ENCODE results near the gene TGDS. TPM values are rescaled to one million over a fixed set of nuclear protein-coding genes. Genes with fewer than 3 reads are reported as not detected.

TGDS gene
- polyA plus RNA-seq, 2 donors, result 5.2 to 6.1 TPM

GRCh38 chr13:94622344-94622743 lies 26.4 kb upstream of the TGDS start:
- Histone ChIP-seq H3K4me3 (ENCODE audit: low read depth in 1 of 2, low read length in 2 of 2) (no peak overlapping the region), H3K4me1 (ENCODE audit: control insufficient read depth in 2 of 2, insufficient read depth in 2 of 2, low read length in 1 of 2) (no peaks in the 10 kb centered on the region), H3K36me3 (ENCODE audit: control insufficient read depth in 2 of 2, insufficient read depth in 2 of 2, low read length in 1 of 2) (no peaks in the 10 kb centered on the region), H3K27ac (ENCODE audit: low read depth in 2 of 2, low read length in 1 of 2) (no peak overlapping the region), H3K27me3 (ENCODE audit: control insufficient read depth in 1 of 2, insufficient read depth in 2 of 2, low read length in 2 of 2) (no peaks in the 10 kb centered on the region), H3K9me3 (ENCODE audit: control insufficient read depth in 2 of 2, insufficient read depth in 1 of 2, low read depth in 1 of 2, low read length in 1 of 2) (no peaks in the 10 kb centered on the region)
- 96 to 98% methylated on average over 2 of the region's 2 CpGs for WGBS, 2 donors

- 81 to 83% methylated on average over 2 of the region's 2 CpGs for WGBS, 2 donors
- no peak overlapping the region for H3K27ac ChIP-seq (ENCODE audit: low read depth in 2 of 2, low read length in 1 of 2)
Observed at GRCh38 chr13:94620286-94620896, 24.4 kb upstream of the TGDS start.

GRCh38 chr13:94617389-94618000 lies 21.5 kb upstream of the TGDS start:
- Histone ChIP-seq H3K4me3 (ENCODE audit: low read depth in 1 of 2, low read length in 2 of 2) (no peak overlapping the region), H3K4me1 (ENCODE audit: control insufficient read depth in 2 of 2, insufficient read depth in 2 of 2, low read length in 1 of 2) (no peaks in the 10 kb centered on the region), H3K9me3 (ENCODE audit: control insufficient read depth in 2 of 2, insufficient read depth in 1 of 2, low read depth in 1 of 2, low read length in 1 of 2) (no peaks in the 10 kb centered on the region), H3K36me3 (ENCODE audit: control insufficient read depth in 2 of 2, insufficient read depth in 2 of 2, low read length in 1 of 2) (no peaks in the 10 kb centered on the region), H3K27me3 (ENCODE audit: control insufficient read depth in 1 of 2, insufficient read depth in 2 of 2, low read length in 2 of 2) (no peaks in the 10 kb centered on the region), H3K27ac (ENCODE audit: low read depth in 2 of 2, low read length in 1 of 2) (no peak overlapping the region)
- WGBS, 2 donors, result 53 to 59% methylated on average over 4 of the region's 4 CpGs

More at GRCh38 chr13:94620286-94620896, 24.4 kb upstream of the TGDS start:
- H3K4me3 ChIP-seq (ENCODE audit: low read depth in 1 of 2, low read length in 2 of 2), result no peak overlapping the region
- no peaks in the 10 kb centered on the region for H3K4me1 ChIP-seq (ENCODE audit: control insufficient read depth in 2 of 2, insufficient read depth in 2 of 2, low read length in 1 of 2)
- H3K9me3 ChIP-seq (ENCODE audit: control insufficient read depth in 2 of 2, insufficient read depth in 1 of 2, low read depth in 1 of 2, low read length in 1 of 2), result no peaks in the 10 kb centered on the region
- no peaks in the 10 kb centered on the region for H3K36me3 ChIP-seq (ENCODE audit: control insufficient read depth in 2 of 2, insufficient read depth in 2 of 2, low read length in 1 of 2)
- H3K27me3 ChIP-seq (ENCODE audit: control insufficient read depth in 1 of 2, insufficient read depth in 2 of 2, low read length in 2 of 2), result no peaks in the 10 kb centered on the region

GRCh38 chr13:94613051-94613450 lies 17.1 kb upstream of the TGDS start:
- no peak overlapping the region for H3K27ac ChIP-seq (ENCODE audit: low read depth in 2 of 2, low read length in 1 of 2)
- H3K27me3 ChIP-seq (ENCODE audit: control insufficient read depth in 1 of 2, insufficient read depth in 2 of 2, low read length in 2 of 2), result no peaks in the 10 kb centered on the region
- peaks cover 0 to 5% of the 10 kb centered on the region in 2 donors for H3K36me3 ChIP-seq (ENCODE audit: control insufficient read depth in 2 of 2, insufficient read depth in 2 of 2, low read length in 1 of 2)
- H3K9me3 ChIP-seq (ENCODE audit: control insufficient read depth in 2 of 2, insufficient read depth in 1 of 2, low read depth in 1 of 2, low read length in 1 of 2), result no peaks in the 10 kb centered on the region
- no peak overlapping the region for H3K4me3 ChIP-seq (ENCODE audit: low read depth in 1 of 2, low read length in 2 of 2)
- no peaks in the 10 kb centered on the region for H3K4me1 ChIP-seq (ENCODE audit: control insufficient read depth in 2 of 2, insufficient read depth in 2 of 2, low read length in 1 of 2)

- Histone ChIP-seq H3K36me3 (ENCODE audit: control insufficient read depth in 2 of 2, insufficient read depth in 2 of 2, low read length in 1 of 2) (peaks cover 0 to 5% of the 10 kb centered on the region in 2 donors), H3K4me3 (ENCODE audit: low read depth in 1 of 2, low read length in 2 of 2) (no peak overlapping the region), H3K9me3 (ENCODE audit: control insufficient read depth in 2 of 2, insufficient read depth in 1 of 2, low read depth in 1 of 2, low read length in 1 of 2) (no peaks in the 10 kb centered on the region), H3K4me1 (ENCODE audit: control insufficient read depth in 2 of 2, insufficient read depth in 2 of 2, low read length in 1 of 2) (no peaks in the 10 kb centered on the region), H3K27ac (ENCODE audit: low read depth in 2 of 2, low read length in 1 of 2) (no peak overlapping the region), H3K27me3 (ENCODE audit: control insufficient read depth in 1 of 2, insufficient read depth in 2 of 2, low read length in 2 of 2) (no peaks in the 10 kb centered on the region)
- 86 to 89% methylated on average over 4 of the region's 4 CpGs for WGBS, 2 donors
Observed at GRCh38 chr13:94612050-94612449, 16.1 kb upstream of the TGDS start.

- H3K4me3 ChIP-seq (ENCODE audit: low read depth in 1 of 2, low read length in 2 of 2), result no peak overlapping the region
- no peaks in the 10 kb centered on the region for H3K9me3 ChIP-seq (ENCODE audit: control insufficient read depth in 2 of 2, insufficient read depth in 1 of 2, low read depth in 1 of 2, low read length in 1 of 2)
- 90 to 96% methylated on average over 5 of the region's 5 CpGs for WGBS, 2 donors
- no peaks in the 10 kb centered on the region for H3K27me3 ChIP-seq (ENCODE audit: control insufficient read depth in 1 of 2, insufficient read depth in 2 of 2, low read length in 2 of 2)
- H3K36me3 ChIP-seq (ENCODE audit: control insufficient read depth in 2 of 2, insufficient read depth in 2 of 2, low read length in 1 of 2), result peaks cover 0 to 7% of the 10 kb centered on the region in 2 donors
- no peaks in the 10 kb centered on the region for H3K4me1 ChIP-seq (ENCODE audit: control insufficient read depth in 2 of 2, insufficient read depth in 2 of 2, low read length in 1 of 2)
- no peak overlapping the region for H3K27ac ChIP-seq (ENCODE audit: low read depth in 2 of 2, low read length in 1 of 2)
Observed at GRCh38 chr13:94610475-94610874, 14.5 kb upstream of the TGDS start.

- WGBS, 2 donors, result 96 to 98% methylated on average over 2 of the region's 2 CpGs
- Histone ChIP-seq H3K27me3 (ENCODE audit: control insufficient read depth in 1 of 2, insufficient read depth in 2 of 2, low read length in 2 of 2) (no peaks in the 10 kb centered on the region), H3K27ac (ENCODE audit: low read depth in 2 of 2, low read length in 1 of 2) (no peak overlapping the region), H3K4me3 (ENCODE audit: low read depth in 1 of 2, low read length in 2 of 2) (no peak overlapping the region), H3K9me3 (ENCODE audit: control insufficient read depth in 2 of 2, insufficient read depth in 1 of 2, low read depth in 1 of 2, low read length in 1 of 2) (no peaks in the 10 kb centered on the region), H3K4me1 (ENCODE audit: control insufficient read depth in 2 of 2, insufficient read depth in 2 of 2, low read length in 1 of 2) (no peaks in the 10 kb centered on the region), H3K36me3 (ENCODE audit: control insufficient read depth in 2 of 2, insufficient read depth in 2 of 2, low read length in 1 of 2) (peaks cover 0 to 7% of the 10 kb centered on the region in 2 donors)
Observed at GRCh38 chr13:94609196-94609595, 13.2 kb upstream of the TGDS start.

GRCh38 chr13:94608586-94608985 lies 12.6 kb upstream of the TGDS start:
- peaks cover 0 to 7% of the 10 kb centered on the region in 2 donors for H3K36me3 ChIP-seq (ENCODE audit: control insufficient read depth in 2 of 2, insufficient read depth in 2 of 2, low read length in 1 of 2)
- H3K27ac ChIP-seq (ENCODE audit: low read depth in 2 of 2, low read length in 1 of 2), result no peak overlapping the region
- H3K27me3 ChIP-seq (ENCODE audit: control insufficient read depth in 1 of 2, insufficient read depth in 2 of 2, low read length in 2 of 2), result no peaks in the 10 kb centered on the region
- H3K4me3 ChIP-seq (ENCODE audit: low read depth in 1 of 2, low read length in 2 of 2), result no peak overlapping the region
- H3K4me1 ChIP-seq (ENCODE audit: control insufficient read depth in 2 of 2, insufficient read depth in 2 of 2, low read length in 1 of 2), result no peaks in the 10 kb centered on the region
- WGBS, 2 donors, result 77 to 82% methylated on average over 1 of the region's 1 CpG
- H3K9me3 ChIP-seq (ENCODE audit: control insufficient read depth in 2 of 2, insufficient read depth in 1 of 2, low read depth in 1 of 2, low read length in 1 of 2), result no peaks in the 10 kb centered on the region

GRCh38 chr13:94607939-94608338 lies 12.0 kb upstream of the TGDS start:
- H3K4me3 ChIP-seq (ENCODE audit: low read depth in 1 of 2, low read length in 2 of 2), result no peak overlapping the region
- no peaks in the 10 kb centered on the region for H3K27me3 ChIP-seq (ENCODE audit: control insufficient read depth in 1 of 2, insufficient read depth in 2 of 2, low read length in 2 of 2)
- WGBS, 2 donors, result 70 to 86% methylated on average over 3 of the region's 3 CpGs
- no peak overlapping the region for H3K27ac ChIP-seq (ENCODE audit: low read depth in 2 of 2, low read length in 1 of 2)
- H3K4me1 ChIP-seq (ENCODE audit: control insufficient read depth in 2 of 2, insufficient read depth in 2 of 2, low read length in 1 of 2), result no peaks in the 10 kb centered on the region
- H3K36me3 ChIP-seq (ENCODE audit: control insufficient read depth in 2 of 2, insufficient read depth in 2 of 2, low read length in 1 of 2), result peaks cover 0 to 7% of the 10 kb centered on the region in 2 donors
- H3K9me3 ChIP-seq (ENCODE audit: control insufficient read depth in 2 of 2, insufficient read depth in 1 of 2, low read depth in 1 of 2, low read length in 1 of 2), result no peaks in the 10 kb centered on the region

- no peak overlapping the region for H3K27ac ChIP-seq (ENCODE audit: low read depth in 2 of 2, low read length in 1 of 2)
- H3K36me3 ChIP-seq (ENCODE audit: control insufficient read depth in 2 of 2, insufficient read depth in 2 of 2, low read length in 1 of 2), result peaks cover 0 to 6% of the 10 kb centered on the region in 2 donors
- no peak overlapping the region for H3K4me3 ChIP-seq (ENCODE audit: low read depth in 1 of 2, low read length in 2 of 2)
- H3K4me1 ChIP-seq (ENCODE audit: control insufficient read depth in 2 of 2, insufficient read depth in 2 of 2, low read length in 1 of 2), result no peaks in the 10 kb centered on the region
- H3K27me3 ChIP-seq (ENCODE audit: control insufficient read depth in 1 of 2, insufficient read depth in 2 of 2, low read length in 2 of 2), result no peaks in the 10 kb centered on the region
- WGBS, 2 donors, result 77 to 79% methylated on average over 4 of the region's 4 CpGs
- no peaks in the 10 kb centered on the region for H3K9me3 ChIP-seq (ENCODE audit: control insufficient read depth in 2 of 2, insufficient read depth in 1 of 2, low read depth in 1 of 2, low read length in 1 of 2)
Observed at GRCh38 chr13:94607056-94607455, 11.1 kb upstream of the TGDS start.
